Mesenchymal stem cell (in vitro differentiated cells and primary cell): ENCODE results near the gene TLK1.

Experiments
- DNase-seq: peaks from one replicate; pipeline ENCODE4 v3.0.0-alpha.2; 2013
- H2AFZ ChIP-seq: one replicate; pipeline ENCODE4 v1.6.1; 2013; ENCODE audit warnings: low read depth, mild to moderate bottlenecking, control low read depth, inconsistent platforms, low read length, moderate library complexity
- H2AK5ac ChIP-seq: 2 replicates; pipeline ENCODE4 v1.6.1; 2013; ENCODE audit warnings: low read length, moderate library complexity, mild to moderate bottlenecking, inconsistent platforms; ENCODE audit not compliant: severe bottlenecking
- H2BK120ac ChIP-seq: one replicate; pipeline ENCODE4 v1.6.1; 2013; ENCODE audit warnings: low read depth, mild to moderate bottlenecking, inconsistent platforms, low read length, moderate library complexity
- H2BK12ac ChIP-seq, 2 experiments: one replicate each; pipeline ENCODE4 v1.6.1; 2013; ENCODE audit warnings: inconsistent platforms in 2 of 2, low read length in 2 of 2, mild to moderate bottlenecking in 2 of 2, moderate library complexity in 2 of 2, control low read depth in 1 of 2
- H2BK15ac ChIP-seq: one replicate; pipeline ENCODE4 v1.6.1; 2013; ENCODE audit warnings: mild to moderate bottlenecking, low read depth, inconsistent platforms; ENCODE audit not compliant: poor library complexity, severe bottlenecking
- H2BK5ac ChIP-seq: 2 replicates; pipeline ENCODE4 v1.6.1; 2013; ENCODE audit warnings: low read depth, mild to moderate bottlenecking, low read length, control low read depth, inconsistent platforms; ENCODE audit not compliant: poor library complexity, severe bottlenecking
- H3K14ac ChIP-seq, 2 experiments: one replicate each; pipeline ENCODE4 v1.6.1; 2013; ENCODE audit warnings: inconsistent platforms in 2 of 2, low read length in 2 of 2, control low read depth in 1 of 2, mild to moderate bottlenecking in 1 of 2, moderate library complexity in 1 of 2
- H3K18ac ChIP-seq, 2 experiments: one replicate each; pipeline ENCODE4 v1.6.1; 2013; ENCODE audit warnings: inconsistent platforms in 2 of 2, low read length in 2 of 2, control low read depth in 1 of 2, low read depth in 1 of 2, mild to moderate bottlenecking in 1 of 2
- H3K23ac ChIP-seq, 2 experiments: one replicate each; pipeline ENCODE4 v1.6.1; 2013; ENCODE audit warnings: inconsistent platforms in 2 of 2, low read length in 2 of 2, mild to moderate bottlenecking in 2 of 2, moderate library complexity in 2 of 2, control low read depth in 1 of 2
- H3K27ac ChIP-seq: 2 replicates; pipeline ENCODE4 v1.5.1; 2013; ENCODE audit warnings: mild to moderate bottlenecking, moderate library complexity, low read length, control low read depth, inconsistent platforms; ENCODE audit not compliant: poor library complexity, severe bottlenecking
- H3K27me3 ChIP-seq, 2 experiments: 2 replicates each; pipeline versions ENCODE4 v1.6.1 to v1.7.0; 2013; ENCODE audit warnings: low read length in 2 of 2, mild to moderate bottlenecking in 2 of 2, moderate library complexity in 2 of 2, control low read depth in 1 of 2, inconsistent platforms in 1 of 2; ENCODE audit not compliant: control insufficient read depth in 1 of 2, insufficient read depth in 1 of 2
- H3K36me3 ChIP-seq, 2 experiments: 2 replicates each; pipeline versions ENCODE4 v1.6.1 to v1.7.0; 2013; ENCODE audit warnings: low read length in 2 of 2, control low read depth in 1 of 2, inconsistent platforms in 1 of 2, low read depth in 1 of 2, mild to moderate bottlenecking in 1 of 2; ENCODE audit not compliant: insufficient read depth in 2 of 2, control insufficient read depth in 1 of 2
- H3K4ac ChIP-seq, 2 experiments: one replicate each; pipeline ENCODE4 v1.6.1; 2013; ENCODE audit warnings: inconsistent platforms in 2 of 2, low read length in 2 of 2, mild to moderate bottlenecking in 2 of 2, moderate library complexity in 2 of 2, control low read depth in 1 of 2, low read depth in 1 of 2
- H3K4me1 ChIP-seq: 2 replicates; pipeline ENCODE4 v1.6.1; 2013; ENCODE audit warnings: low read depth, low read length, control low read depth; ENCODE audit not compliant: control insufficient read depth, insufficient read depth
- H3K4me2 ChIP-seq: 2 replicates; pipeline ENCODE4 v1.6.1; 2013; ENCODE audit warnings: low read length, mild to moderate bottlenecking, inconsistent platforms; ENCODE audit not compliant: poor library complexity, severe bottlenecking
- H3K4me3 ChIP-seq, 2 experiments: 2 replicates each; pipeline versions ENCODE4 v1.5.1 to v1.7.0; 2013; ENCODE audit warnings: low read length in 2 of 2, mild to moderate bottlenecking in 2 of 2, control low read depth in 1 of 2, low read depth in 1 of 2; ENCODE audit not compliant: insufficient read depth in 1 of 2
- H3K79me1 ChIP-seq: replicated peaks from 2 replicates; pipeline ENCODE4 v1.6.1; 2013; ENCODE audit warnings: mild to moderate bottlenecking, control low read depth, low read length, inconsistent platforms; ENCODE audit not compliant: poor library complexity, severe bottlenecking
- H3K9ac ChIP-seq: 2 replicates; pipeline ENCODE4 v1.7.0; 2013; ENCODE audit warnings: mild to moderate bottlenecking, low read length, moderate library complexity
- H3K9me3 ChIP-seq: 2 replicates; pipeline ENCODE4 v1.7.0; 2013; ENCODE audit warnings: mild to moderate bottlenecking, low read length; ENCODE audit not compliant: control insufficient read depth
- H4K8ac ChIP-seq: one replicate; pipeline ENCODE4 v1.6.1; 2013; ENCODE audit warnings: inconsistent platforms, mild to moderate bottlenecking, low read length, moderate library complexity
- H4K91ac ChIP-seq: one replicate; pipeline ENCODE4 v1.6.1; 2013; ENCODE audit warnings: mild to moderate bottlenecking, low read length, inconsistent platforms
- WGBS: methylation state at CpG from one replicate; pipeline ENCODE4 v1.1.7; 2013; ENCODE audit warnings: mixed read lengths; 5-methylcytosine and 5-hydroxymethylcytosine counted together

The TLK1 gene

DNA sequence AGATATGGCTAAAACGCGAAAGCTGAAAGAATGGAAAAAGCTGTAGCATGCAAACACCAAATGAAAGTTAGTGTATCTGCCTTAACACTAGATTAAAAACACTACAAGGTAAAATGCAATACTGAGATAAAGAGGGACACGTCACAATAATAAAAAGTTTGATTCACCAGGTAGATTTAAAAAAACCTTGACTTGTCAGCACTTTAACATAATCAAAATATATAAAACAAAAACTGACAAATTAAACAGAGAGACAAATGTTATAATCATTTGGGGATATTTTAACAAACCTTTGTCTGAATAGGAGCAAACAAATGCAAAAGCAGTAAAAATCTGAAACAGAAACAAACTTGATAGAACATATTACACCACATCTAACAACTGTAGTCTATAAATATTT lies 18.3 kb downstream of the TLK1 start:
- H3K27ac ChIP-seq = no peak overlapping the region
- H3K4me1 ChIP-seq = no peaks in the 10 kb centered on the region
- no peaks in the 10 kb centered on the region for H3K36me3 ChIP-seq
- H2BK5ac ChIP-seq = no peak overlapping the region
- H3K9me3 ChIP-seq = no peaks in the 10 kb centered on the region
- H2BK15ac ChIP-seq = no peak overlapping the region
- H3K27me3 ChIP-seq = no peaks in the 10 kb centered on the region
- no CpG with 5 or more reads among the region's 3 CpGs for WGBS
- no peak overlapping the region for H4K8ac ChIP-seq
- H3K9ac ChIP-seq = no peak overlapping the region
- no peak overlapping the region for H3K4me2 ChIP-seq
- no peak overlapping the region for H3K4me3 ChIP-seq
- no peak overlapping the region for H3K23ac ChIP-seq
- no peak overlapping the region for H4K91ac ChIP-seq
- no peak overlapping the region for H3K14ac ChIP-seq
- peaks cover 2% of the 10 kb centered on the region for H3K79me1 ChIP-seq
- no peak overlapping the region for H3K18ac ChIP-seq
- no peak overlapping the region for H2AK5ac ChIP-seq
- DNase-seq = no peak
- H2BK120ac ChIP-seq = no peak overlapping the region
- no peak overlapping the region for H3K4ac ChIP-seq
- H2BK12ac ChIP-seq = no peak overlapping the region
- no peak overlapping the region for H2AFZ ChIP-seq

DNA sequence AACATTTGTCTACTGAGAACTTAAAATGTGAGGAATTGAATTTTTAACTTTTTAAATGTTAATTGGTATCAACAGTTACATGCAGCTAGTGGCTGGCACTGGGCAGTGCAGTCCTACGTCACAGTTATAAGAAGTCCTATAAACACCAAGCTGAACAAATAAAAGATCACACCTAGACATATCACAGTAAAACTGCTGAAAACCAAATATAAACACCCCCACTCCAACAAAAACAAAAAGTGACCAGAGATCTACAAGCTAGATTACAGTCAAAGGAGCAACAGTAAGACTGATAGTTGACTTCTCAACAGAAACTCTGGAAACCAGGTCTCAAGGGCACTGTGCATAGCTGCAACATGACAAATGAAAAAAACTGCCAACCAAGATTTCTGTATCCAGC lies 19.4 kb downstream of the TLK1 start:
- H2BK15ac ChIP-seq = no peak overlapping the region
- no peak overlapping the region for H3K27ac ChIP-seq
- no peak overlapping the region for H2AK5ac ChIP-seq
- H3K36me3 ChIP-seq = no peaks in the 10 kb centered on the region
- peak; percentile 19 for DNase-seq
- H3K14ac ChIP-seq = no peak overlapping the region
- peak overlapping the region; percentile 20 for H3K9ac ChIP-seq
- no peak overlapping the region for H2BK12ac ChIP-seq
- no peak overlapping the region for H4K91ac ChIP-seq
- H3K4me1 ChIP-seq = peaks cover under 1% of the 10 kb centered on the region
- H3K23ac ChIP-seq = no peak overlapping the region
- H3K4me2 ChIP-seq = no peak overlapping the region
- H2AFZ ChIP-seq = no peak overlapping the region
- H4K8ac ChIP-seq = no peak overlapping the region
- peaks cover 2% of the 10 kb centered on the region for H3K79me1 ChIP-seq
- H3K9me3 ChIP-seq = no peaks in the 10 kb centered on the region
- peak overlapping the region in 1 of 2 experiments; percentile 19 for H3K4me3 ChIP-seq
- 97% methylated on average over 1 of the region's 1 CpG for WGBS
- H3K18ac ChIP-seq = no peak overlapping the region
- no peaks in the 10 kb centered on the region for H3K27me3 ChIP-seq
- H2BK120ac ChIP-seq = no peak overlapping the region
- H3K4ac ChIP-seq = no peak overlapping the region
- H2BK5ac ChIP-seq = no peak overlapping the region

DNA sequence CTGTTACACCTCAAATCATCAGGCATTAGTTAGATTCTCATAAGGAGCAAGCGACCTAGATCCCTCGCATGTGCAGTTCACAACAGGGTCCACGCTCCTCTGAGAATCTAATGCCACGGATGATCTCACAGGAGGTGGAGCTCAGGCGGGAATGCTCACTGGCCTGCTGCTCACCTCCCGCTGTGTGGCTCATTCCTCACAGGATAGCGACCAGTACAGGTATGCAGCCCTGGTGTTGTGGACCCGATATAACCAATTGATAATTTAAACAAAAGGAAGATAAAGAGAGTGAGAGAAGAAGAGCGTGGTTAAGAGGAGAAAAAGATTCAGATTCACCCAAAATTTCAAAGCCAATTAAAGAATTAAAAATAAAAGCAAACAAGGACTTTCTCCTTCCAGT lies 20.8 kb downstream of the TLK1 start:
- no peak overlapping the region for H2AFZ ChIP-seq
- no peak overlapping the region for H2BK12ac ChIP-seq
- no peaks in the 10 kb centered on the region for H3K9me3 ChIP-seq
- no peak overlapping the region for H3K4me2 ChIP-seq
- H2BK120ac ChIP-seq = no peak overlapping the region
- WGBS = 97% methylated on average over 7 of the region's 9 CpGs
- no peak for DNase-seq
- H3K9ac ChIP-seq = no peak overlapping the region
- H2AK5ac ChIP-seq = no peak overlapping the region
- H2BK15ac ChIP-seq = no peak overlapping the region
- H4K8ac ChIP-seq = no peak overlapping the region
- H3K36me3 ChIP-seq = no peaks in the 10 kb centered on the region
- no peak overlapping the region for H2BK5ac ChIP-seq
- H3K18ac ChIP-seq = no peak overlapping the region
- H3K4me3 ChIP-seq = no peak overlapping the region
- peaks cover 2% of the 10 kb centered on the region for H3K4me1 ChIP-seq
- no peaks in the 10 kb centered on the region for H3K27me3 ChIP-seq
- no peak overlapping the region for H4K91ac ChIP-seq
- H3K27ac ChIP-seq = no peak overlapping the region
- no peak overlapping the region for H3K4ac ChIP-seq
- no peak overlapping the region for H3K23ac ChIP-seq
- H3K79me1 ChIP-seq = peaks cover 2% of the 10 kb centered on the region
- H3K14ac ChIP-seq = no peak overlapping the region

DNA sequence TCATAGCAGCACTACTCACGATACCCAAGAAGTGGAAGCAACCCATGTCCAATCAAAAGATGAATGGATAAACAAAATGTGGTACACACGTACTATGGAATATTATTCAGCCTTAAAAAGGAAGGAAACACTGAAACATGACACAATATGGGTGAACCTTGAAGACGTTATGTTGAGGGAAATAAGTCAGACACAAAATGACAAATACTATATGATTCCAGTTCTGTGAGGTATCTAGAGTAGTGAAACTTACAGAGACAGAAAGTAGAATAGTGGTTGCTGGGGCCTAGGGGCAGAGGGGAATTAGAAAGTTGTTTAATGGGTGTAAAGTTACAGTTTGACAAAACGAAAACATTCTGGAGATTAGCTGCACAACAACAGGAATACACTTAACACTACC lies 24.7 kb downstream of the TLK1 start:
- peaks cover 8% of the 10 kb centered on the region for H3K4me1 ChIP-seq
- H2BK12ac ChIP-seq = no peak overlapping the region
- H3K23ac ChIP-seq = no peak overlapping the region
- no peak overlapping the region for H3K14ac ChIP-seq
- H3K9me3 ChIP-seq = no peaks in the 10 kb centered on the region
- no peak overlapping the region for H2AFZ ChIP-seq
- no peak overlapping the region for H2BK5ac ChIP-seq
- no peak overlapping the region for H3K18ac ChIP-seq
- H3K79me1 ChIP-seq = peaks cover 3% of the 10 kb centered on the region
- H3K4me2 ChIP-seq = no peak overlapping the region
- no peaks in the 10 kb centered on the region for H3K27me3 ChIP-seq
- no peak overlapping the region for H2BK120ac ChIP-seq
- no peak for DNase-seq
- H3K4me3 ChIP-seq = no peak overlapping the region
- 96% methylated on average over 4 of the region's 4 CpGs for WGBS
- no peak overlapping the region for H2AK5ac ChIP-seq
- no peak overlapping the region for H3K27ac ChIP-seq
- no peak overlapping the region for H4K91ac ChIP-seq
- H2BK15ac ChIP-seq = no peak overlapping the region
- no peak overlapping the region for H3K4ac ChIP-seq
- H3K9ac ChIP-seq = no peak overlapping the region
- no peak overlapping the region for H4K8ac ChIP-seq
- no peaks in the 10 kb centered on the region for H3K36me3 ChIP-seq
